A549 (cell line): ENCODE measurements around the gene CNTNAP2.
"Not testable (repeated sequence)": the region's sequence is repeated elsewhere in the genome, so short reads cannot be mapped to it uniquely, and the experiment has no call there.

Experiments
- CHD4 ChIP-seq: fragments of 200-600 bp; sonication (generic); IDR thresholded peaks from 2 replicates; pipeline ENCODE4 v1.6.1; 2016; ENCODE audit warnings: antibody characterized with exemption, mild to moderate bottlenecking, borderline replicate concordance
- JUNB ChIP-seq: fragments of >200 bp; sonication (Bioruptor Twin); formaldehyde crosslinking; IDR thresholded peaks from 2 replicates; pipeline ENCODE4 v1.6.1; 2016
- POLR2A ChIP-seq: IDR thresholded peaks from 2 replicates; pipeline ENCODE4 v1.6.1; 2012; ENCODE audit warnings: mild to moderate bottlenecking, low read length
- TF ChIP-seq, protein P1 (sequence below): fragments of >200 bp; sonication (Bioruptor Twin); formaldehyde crosslinking; IDR thresholded peaks from 3 replicates; pipeline ENCODE4 v1.5.1; 2016

DNA sequence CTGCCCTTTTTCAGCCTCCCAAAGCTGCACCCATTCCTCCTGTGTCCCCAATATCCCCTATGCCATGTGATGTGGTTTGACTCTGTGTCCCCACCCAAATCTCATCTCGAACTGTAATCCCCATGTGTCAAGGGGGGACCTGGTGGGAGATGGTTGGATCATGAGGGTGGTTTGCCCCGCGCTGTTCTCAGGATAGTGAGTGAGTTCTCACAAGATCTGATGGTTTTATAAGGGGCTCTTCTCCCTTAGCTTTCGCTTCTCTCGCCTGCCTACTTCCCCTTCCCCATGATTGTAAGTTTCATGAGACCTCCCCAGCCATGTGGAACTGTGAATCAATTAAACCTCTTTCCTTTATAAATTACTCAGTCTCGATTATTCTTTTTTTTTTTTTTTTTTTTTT lies 2185.8 kb downstream of the CNTNAP2 start:
- TF ChIP-seq, protein P1, sequence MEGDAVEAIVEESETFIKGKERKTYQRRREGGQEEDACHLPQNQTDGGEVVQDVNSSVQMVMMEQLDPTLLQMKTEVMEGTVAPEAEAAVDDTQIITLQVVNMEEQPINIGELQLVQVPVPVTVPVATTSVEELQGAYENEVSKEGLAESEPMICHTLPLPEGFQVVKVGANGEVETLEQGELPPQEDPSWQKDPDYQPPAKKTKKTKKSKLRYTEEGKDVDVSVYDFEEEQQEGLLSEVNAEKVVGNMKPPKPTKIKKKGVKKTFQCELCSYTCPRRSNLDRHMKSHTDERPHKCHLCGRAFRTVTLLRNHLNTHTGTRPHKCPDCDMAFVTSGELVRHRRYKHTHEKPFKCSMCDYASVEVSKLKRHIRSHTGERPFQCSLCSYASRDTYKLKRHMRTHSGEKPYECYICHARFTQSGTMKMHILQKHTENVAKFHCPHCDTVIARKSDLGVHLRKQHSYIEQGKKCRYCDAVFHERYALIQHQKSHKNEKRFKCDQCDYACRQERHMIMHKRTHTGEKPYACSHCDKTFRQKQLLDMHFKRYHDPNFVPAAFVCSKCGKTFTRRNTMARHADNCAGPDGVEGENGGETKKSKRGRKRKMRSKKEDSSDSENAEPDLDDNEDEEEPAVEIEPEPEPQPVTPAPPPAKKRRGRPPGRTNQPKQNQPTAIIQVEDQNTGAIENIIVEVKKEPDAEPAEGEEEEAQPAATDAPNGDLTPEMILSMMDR: not testable (repeated sequence)
- not testable (repeated sequence) for TF ChIP-seq POLR2A, JUNB, CHD4
